ENCODE results near the gene DAGLA.

The DAGLA gene

DNA sequence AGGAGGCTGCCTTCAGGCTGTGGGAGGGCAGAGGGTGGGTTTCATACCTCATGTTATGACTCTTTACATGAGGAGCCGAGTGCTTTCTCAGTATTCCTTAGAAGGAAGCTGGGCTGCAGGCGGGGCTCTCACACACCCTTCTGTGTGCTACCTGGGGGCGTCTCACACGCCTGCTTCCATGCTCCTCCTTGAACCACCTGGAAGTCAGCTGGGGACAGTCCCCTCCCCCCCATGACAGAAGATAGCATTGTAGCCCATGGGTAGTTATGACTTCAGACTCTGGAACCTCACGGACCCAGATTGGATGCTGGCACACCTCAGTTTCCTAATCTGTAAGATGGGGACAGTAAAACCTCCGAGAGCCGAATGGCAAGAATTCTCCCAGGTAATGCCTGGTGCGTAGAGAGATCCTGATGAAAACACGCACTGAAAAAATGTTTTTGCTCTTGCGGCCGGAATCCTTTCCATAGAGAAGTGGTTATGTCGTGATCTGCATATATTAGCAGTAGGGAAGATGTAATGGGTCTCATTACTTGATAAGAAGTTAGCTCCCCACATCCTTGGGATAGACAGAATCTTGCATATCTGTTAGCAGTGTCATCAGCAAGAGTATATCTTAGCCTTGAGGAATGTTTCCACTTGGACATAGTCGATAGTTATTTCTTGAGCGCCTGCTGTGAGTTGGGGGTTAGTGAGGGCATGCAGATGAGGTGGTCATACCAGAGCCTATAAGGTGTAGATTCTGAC, 4.9 kb downstream of the DAGLA start:
- ChIA-PET CTCF (no interaction called here), POLR2A (interaction anchor here (1.1 kb wide), 1 partner anchor 33 kb away, joined by 3 read pairs; no protein-coding TSS in a partner anchor)
- no peak for TF ChIP-seq NFRKB (IDR thresholded peaks at IDR 0.05)
- no peak for TF ChIP-seq ZNF384 (IDR thresholded peaks at IDR 0.05)
- no peak for TF ChIP-seq SUZ12 (IDR thresholded peaks at IDR 0.05)
- no peak for TF ChIP-seq FOXM1 (IDR thresholded peaks at IDR 0.05; ENCODE audit: borderline replicate concordance)
- no peak for TF ChIP-seq HDGF (IDR thresholded peaks at IDR 0.05; ENCODE audit: borderline replicate concordance)
- TF ChIP-seq ARNT (IDR thresholded peaks at IDR 0.05) = no peak
- TF ChIP-seq TARDBP (IDR thresholded peaks at IDR 0.05) = no peak
- TF ChIP-seq FOXK2 (IDR thresholded peaks at IDR 0.05) = no peak
- no peak for TF ChIP-seq LEF1 (IDR thresholded peaks at IDR 0.05; ENCODE audit: borderline replicate concordance)
- no peak for DNase-seq (ENCODE audit: extremely low spot score)

DNA sequence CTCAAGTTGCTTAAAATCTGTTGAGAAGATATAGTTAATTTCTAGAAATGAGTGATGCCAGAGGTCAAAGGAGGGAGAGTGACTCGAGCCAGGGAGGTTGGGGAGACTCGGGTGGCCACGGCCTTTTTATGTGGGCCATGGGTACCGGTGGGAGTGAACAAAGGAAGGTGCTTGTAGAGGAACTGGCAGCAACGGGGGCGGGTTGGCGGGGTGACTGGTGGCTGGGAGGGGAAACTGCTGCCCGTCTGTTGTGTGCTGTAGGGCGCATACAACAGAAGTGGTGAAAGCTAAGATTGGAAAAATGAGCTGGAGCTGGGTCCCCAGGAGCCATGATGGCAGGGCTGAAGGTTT, 5.4 kb downstream of the DAGLA start:
- no peak for DNase-seq (ENCODE audit: extremely low spot score)

GRCh38 chr11:61686066-61686465, 5.9 kb downstream of the DAGLA start:
- POLR2A ChIA-PET = no interaction called here
- no peak for TF ChIP-seq FOXA1 (IDR thresholded peaks at IDR 0.05)
- no peak for TF ChIP-seq TARDBP (IDR thresholded peaks at IDR 0.05)
- TF ChIP-seq FOXM1 (IDR thresholded peaks at IDR 0.05; ENCODE audit: borderline replicate concordance) = no peak
- no peak for TF ChIP-seq CTBP1 (IDR thresholded peaks at IDR 0.05; ENCODE audit: borderline replicate concordance)
- TF ChIP-seq BHLHE40 (IDR thresholded peaks at IDR 0.05; ENCODE audit: borderline replicate concordance) = no peak
- TF ChIP-seq ELF4 (IDR thresholded peaks at IDR 0.05) = no peak
- no peak for TF ChIP-seq HDGF (IDR thresholded peaks at IDR 0.05; ENCODE audit: borderline replicate concordance)
- no peak for TF ChIP-seq L3MBTL2 (conservative IDR thresholded peaks at IDR 0.05)
- TF ChIP-seq ARNT (IDR thresholded peaks at IDR 0.05) = no peak
- TF ChIP-seq, protein P1, sequence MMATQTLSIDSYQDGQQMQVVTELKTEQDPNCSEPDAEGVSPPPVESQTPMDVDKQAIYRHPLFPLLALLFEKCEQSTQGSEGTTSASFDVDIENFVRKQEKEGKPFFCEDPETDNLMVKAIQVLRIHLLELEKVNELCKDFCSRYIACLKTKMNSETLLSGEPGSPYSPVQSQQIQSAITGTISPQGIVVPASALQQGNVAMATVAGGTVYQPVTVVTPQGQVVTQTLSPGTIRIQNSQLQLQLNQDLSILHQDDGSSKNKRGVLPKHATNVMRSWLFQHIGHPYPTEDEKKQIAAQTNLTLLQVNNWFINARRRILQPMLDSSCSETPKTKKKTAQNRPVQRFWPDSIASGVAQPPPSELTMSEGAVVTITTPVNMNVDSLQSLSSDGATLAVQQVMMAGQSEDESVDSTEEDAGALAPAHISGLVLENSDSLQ (IDR thresholded peaks at IDR 0.05) = no peak
- no peak for TF ChIP-seq SP1 (IDR thresholded peaks at IDR 0.05)
- TF ChIP-seq ZNF384 (IDR thresholded peaks at IDR 0.05) = no peak
- no peak for TF ChIP-seq LEF1 (IDR thresholded peaks at IDR 0.05; ENCODE audit: borderline replicate concordance)
- TF ChIP-seq SUZ12 (IDR thresholded peaks at IDR 0.05) = no peak
- no peak for TF ChIP-seq FOXK2 (IDR thresholded peaks at IDR 0.05)
- TF ChIP-seq NFRKB (IDR thresholded peaks at IDR 0.05) = no peak
- DNase-seq (ENCODE audit: extremely low spot score) = no peak
- CTCF ChIA-PET = no interaction called here

More for the DNA sequence above, 5.4 kb downstream of the DAGLA start:
- CTCF ChIA-PET = no interaction called here
- TF ChIP-seq FOXK2 (IDR thresholded peaks at IDR 0.05) (no peak), SUZ12 (IDR thresholded peaks at IDR 0.05) (no peak), SP1 (IDR thresholded peaks at IDR 0.05) (no peak), ELF4 (IDR thresholded peaks at IDR 0.05) (no peak), ZNF384 (IDR thresholded peaks at IDR 0.05) (no peak), FOXA1 (IDR thresholded peaks at IDR 0.05) (no peak), LEF1 (IDR thresholded peaks at IDR 0.05; ENCODE audit: borderline replicate concordance) (no peak)
- TF ChIP-seq, protein P1 (IDR thresholded peaks at IDR 0.05) = no peak
- POLR2A ChIA-PET = interaction anchor here (1.1 kb wide), 1 partner anchor 33 kb away, joined by 3 read pairs; no protein-coding TSS in a partner anchor

DNA sequence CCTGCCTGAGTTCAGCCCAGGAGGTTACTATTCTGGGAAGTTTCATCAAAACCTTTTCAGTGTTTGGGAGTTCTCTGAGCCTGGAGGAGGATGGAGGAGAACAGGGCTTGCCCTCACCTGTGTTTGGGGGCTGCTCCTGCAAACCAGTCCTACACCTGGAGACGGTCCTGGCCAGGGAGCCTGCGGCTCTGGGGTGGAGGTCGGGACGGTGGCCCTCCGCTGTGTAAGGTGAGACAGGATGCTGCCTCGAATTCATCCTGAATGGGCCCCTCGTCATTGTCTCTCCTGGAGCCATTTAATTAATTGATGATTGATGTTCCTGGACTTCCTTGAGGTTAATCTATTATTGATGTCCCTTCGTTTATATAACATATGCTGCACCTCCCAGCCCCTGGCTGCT, 6.3 kb downstream of the DAGLA start:
- CTCF ChIA-PET = no interaction called here
- no peak for DNase-seq (ENCODE audit: extremely low spot score)
- POLR2A ChIA-PET = no interaction called here

GRCh38 chr11:61687420-61687819, 7.2 kb downstream of the DAGLA start:
- TF ChIP-seq FOXM1 (IDR thresholded peaks at IDR 0.05; ENCODE audit: borderline replicate concordance) (no peak), BHLHE40 (IDR thresholded peaks at IDR 0.05; ENCODE audit: borderline replicate concordance) (no peak), ARNT (IDR thresholded peaks at IDR 0.05) (no peak), NFRKB (IDR thresholded peaks at IDR 0.05) (no peak), CTBP1 (IDR thresholded peaks at IDR 0.05; ENCODE audit: borderline replicate concordance) (no peak), TARDBP (IDR thresholded peaks at IDR 0.05) (no peak), ELF4 (IDR thresholded peaks at IDR 0.05) (no peak), ZNF384 (IDR thresholded peaks at IDR 0.05) (no peak), SUZ12 (IDR thresholded peaks at IDR 0.05) (no peak), FOXA1 (IDR thresholded peaks at IDR 0.05) (no peak), L3MBTL2 (conservative IDR thresholded peaks at IDR 0.05) (no peak), FOXK2 (IDR thresholded peaks at IDR 0.05) (no peak), HDGF (IDR thresholded peaks at IDR 0.05; ENCODE audit: borderline replicate concordance) (no peak), SP1 (IDR thresholded peaks at IDR 0.05) (no peak)
- TF ChIP-seq, protein P1 (IDR thresholded peaks at IDR 0.05) = no peak
- no peak for DNase-seq (ENCODE audit: extremely low spot score)
- CTCF ChIA-PET = no interaction called here
- POLR2A ChIA-PET = no interaction called here

More for the DNA sequence above, 6.3 kb downstream of the DAGLA start:
- TF ChIP-seq BHLHE40 (IDR thresholded peaks at IDR 0.05; ENCODE audit: borderline replicate concordance) (no peak), ZNF384 (IDR thresholded peaks at IDR 0.05) (no peak), CTBP1 (IDR thresholded peaks at IDR 0.05; ENCODE audit: borderline replicate concordance) (no peak), FOXM1 (IDR thresholded peaks at IDR 0.05; ENCODE audit: borderline replicate concordance) (no peak), LEF1 (IDR thresholded peaks at IDR 0.05; ENCODE audit: borderline replicate concordance) (no peak), ELF4 (IDR thresholded peaks at IDR 0.05) (no peak), SUZ12 (IDR thresholded peaks at IDR 0.05) (no peak), HDGF (IDR thresholded peaks at IDR 0.05; ENCODE audit: borderline replicate concordance) (no peak), L3MBTL2 (conservative IDR thresholded peaks at IDR 0.05) (no peak), NFRKB (IDR thresholded peaks at IDR 0.05) (no peak), ARNT (IDR thresholded peaks at IDR 0.05) (no peak), SP1 (IDR thresholded peaks at IDR 0.05) (no peak), TARDBP (IDR thresholded peaks at IDR 0.05) (no peak), FOXA1 (IDR thresholded peaks at IDR 0.05) (no peak), FOXK2 (IDR thresholded peaks at IDR 0.05) (no peak)
- TF ChIP-seq, protein P1 (IDR thresholded peaks at IDR 0.05) = no peak
